NCI-H2227 (cell line): ENCODE results near the gene FOLH1.
"Not testable (repeated sequence)": the region's sequence is repeated elsewhere in the genome, so short reads cannot be mapped to it uniquely, and the experiment has no call there.

Experiments used
- DNase-seq: peaks from one replicate; lab custom pipeline; 2025; ENCODE audit not compliant: unreplicated experiment; lab: John Stamatoyannopoulos, UW

Gene FOLH1

GRCh38 chr11:49184756-49185155, 23.6 kb downstream of the FOLH1 start:
- not testable (repeated sequence) for DNase-seq

GRCh38 chr11:49177936-49178335, 30.5 kb downstream of the FOLH1 start:
- DNase-seq, result not testable (repeated sequence)

- not testable (repeated sequence) for DNase-seq
Measured at GRCh38 chr11:49175378-49175777, 33.0 kb downstream of the FOLH1 start.

DNA sequence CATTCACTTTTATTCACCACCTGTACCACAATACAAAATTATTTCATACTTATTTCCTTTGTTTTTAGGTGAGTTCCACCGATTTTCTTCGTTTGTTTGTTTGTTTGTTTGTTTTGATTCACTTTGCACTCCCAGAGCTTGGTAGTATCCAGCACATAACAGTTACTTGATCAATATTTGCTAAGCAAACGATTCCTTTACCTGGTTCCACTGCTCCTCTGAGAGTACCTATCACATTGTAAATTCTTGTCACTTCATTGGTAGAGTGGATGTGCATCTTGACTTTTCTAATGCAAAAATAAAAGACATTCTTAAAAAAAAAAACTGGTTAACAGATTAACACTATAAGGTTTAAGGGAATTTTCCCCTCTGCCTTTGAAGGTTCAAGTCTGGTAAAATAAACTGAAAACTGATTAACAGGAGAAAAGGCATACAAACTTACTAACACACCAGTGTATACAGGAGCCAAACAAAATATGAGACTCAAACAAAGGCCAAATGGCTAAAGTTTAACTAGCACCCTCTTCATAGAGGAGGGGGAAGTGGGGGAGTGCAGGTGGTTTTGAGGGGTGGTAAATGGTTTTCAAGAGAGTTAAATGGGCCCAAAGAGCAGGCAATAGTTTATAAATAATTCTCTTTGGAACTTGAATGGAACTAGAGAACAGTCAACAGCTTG, 33.6 kb downstream of the FOLH1 start:
- DNase-seq, result not testable (repeated sequence)

- not testable (repeated sequence) for DNase-seq
Measured at GRCh38 chr11:49171613-49172012, 36.8 kb downstream of the FOLH1 start.

DNA sequence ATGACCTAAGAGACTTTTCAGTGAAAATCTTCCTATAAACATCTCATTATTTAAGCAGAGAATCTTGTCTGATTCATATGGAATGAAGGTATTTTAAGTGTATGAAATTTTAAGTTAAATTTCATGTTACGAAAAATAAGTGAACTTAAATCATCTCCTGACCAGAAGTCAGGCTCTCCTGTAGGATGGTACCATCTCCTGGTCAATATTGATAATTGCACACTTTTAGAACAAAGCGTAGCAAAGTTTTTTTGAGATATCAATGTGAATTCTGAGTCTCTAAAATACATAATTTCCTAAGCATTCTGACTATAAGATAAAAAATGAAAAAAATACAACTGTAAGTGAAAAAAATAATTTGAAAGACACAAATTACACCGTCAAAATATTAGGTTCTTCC, 38.8 kb downstream of the FOLH1 start:
- not testable (repeated sequence) for DNase-seq

DNA sequence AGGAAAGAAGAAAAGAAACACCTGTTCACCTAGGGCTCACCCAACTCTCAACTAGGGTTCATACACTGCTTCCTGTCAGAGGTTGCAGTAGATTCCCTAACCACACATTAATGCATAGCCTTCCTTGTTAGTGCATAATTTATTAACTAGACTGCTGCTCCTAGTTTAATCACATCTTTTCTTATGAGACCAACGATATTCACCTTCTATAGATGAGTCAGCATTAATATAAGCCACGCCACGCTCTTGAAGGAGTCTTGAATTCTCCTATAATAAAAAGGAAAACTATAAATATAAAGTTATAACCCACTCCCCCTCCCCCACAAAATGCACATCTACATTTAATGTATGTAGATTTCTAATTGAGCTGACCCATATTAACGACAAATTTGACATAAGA, 39.4 kb downstream of the FOLH1 start:
- DNase-seq, result not testable (repeated sequence)

- no peak for DNase-seq
Measured at GRCh38 chr11:49151211-49151610, 57.2 kb downstream of the FOLH1 start.

DNA sequence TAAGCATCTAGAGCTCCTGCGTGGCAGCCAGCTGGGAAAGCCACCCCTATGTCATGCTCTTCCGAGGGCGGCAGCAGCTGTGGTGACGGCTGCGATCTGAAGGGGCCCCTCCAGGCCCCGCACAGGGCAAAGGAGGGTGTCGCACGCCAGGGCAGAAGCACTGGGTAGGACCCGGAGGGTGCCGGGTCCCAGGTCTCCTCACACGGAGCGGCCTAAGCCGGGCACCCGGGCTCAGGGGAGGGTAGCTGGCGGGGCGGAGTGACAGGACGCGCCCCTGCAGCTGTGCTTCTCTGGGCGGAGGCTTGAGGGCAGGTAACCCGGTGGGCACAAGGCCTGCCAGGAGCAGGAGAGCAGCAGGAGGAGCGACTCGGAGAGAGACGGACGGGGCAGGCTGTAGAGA, 106.0 kb downstream of the FOLH1 start:
- DNase-seq, result not testable (repeated sequence)
